Upper lobe of right lung (tissue), 1 donor: ENCODE measurements around the gene KLHL41. TPM values are rescaled to one million over a fixed set of nuclear protein-coding genes. Genes with fewer than 3 reads are reported as not detected.
"Not testable (repeated sequence)": the region's sequence is repeated elsewhere in the genome, so short reads cannot be mapped to it uniquely, and the experiment has no call there.

Experiments used
- ATAC-seq: fragments of 200-7000 bp; cut with Tn5 transposase; one replicate; pipeline ENCODE4 v1.9.1; 2020; ENCODE audit warnings: mild to moderate bottlenecking, moderate library complexity
- DNase-seq: peaks from one replicate; pipeline ENCODE4 v3.0.0-alpha.2; 2020
- H3K27ac ChIP-seq: fragments of 200-600 bp; one replicate; pipeline ENCODE4 v1.8.0; 2022
- H3K27me3 ChIP-seq: fragments of 200-600 bp; one replicate; pipeline ENCODE4 v1.8.0; 2022; ENCODE audit warnings: mild to moderate bottlenecking
- H3K36me3 ChIP-seq: fragments of 200-600 bp; one replicate; pipeline ENCODE4 v1.8.0; 2022
- H3K4me1 ChIP-seq: fragments of 200-600 bp; one replicate; pipeline ENCODE4 v1.8.0; 2022
- H3K4me3 ChIP-seq: fragments of 200-600 bp; one replicate; pipeline ENCODE4 v1.8.0; 2022; ENCODE audit warnings: mild to moderate bottlenecking
- H3K9me3 ChIP-seq: fragments of 200-600 bp; one replicate; pipeline ENCODE4 v1.8.0; 2022
- intact Hi-C: fragments of 100-400 bp; cut with DNase I; formaldehyde crosslinking; loops from one replicate; pipeline ENCODE4 v1.11.0; 2022
- total RNA-seq: library from RNA; stranded (reverse); fragmentation: NEBNext Ultra II Directional; extraction: Animal tissue kit (Norgen Biotek cat#: 25700); gene quantifications from one replicate; pipeline ENCODE4 v1.2.1, GENCODE V29; 2021
- TF ChIP-seq, protein P1 (sequence below): fragments of 200-600 bp; IDR thresholded peaks from one replicate; pipeline ENCODE4 v1.8.0; 2022; ENCODE audit warnings: antibody characterized with exemption
- donor health status: DM: no; HTN: yes; CAD: no; lungs with severe emphysema.

KLHL41 gene
- total RNA-seq, 1 donor from 2014 or later, result 0.61 TPM

DNA sequence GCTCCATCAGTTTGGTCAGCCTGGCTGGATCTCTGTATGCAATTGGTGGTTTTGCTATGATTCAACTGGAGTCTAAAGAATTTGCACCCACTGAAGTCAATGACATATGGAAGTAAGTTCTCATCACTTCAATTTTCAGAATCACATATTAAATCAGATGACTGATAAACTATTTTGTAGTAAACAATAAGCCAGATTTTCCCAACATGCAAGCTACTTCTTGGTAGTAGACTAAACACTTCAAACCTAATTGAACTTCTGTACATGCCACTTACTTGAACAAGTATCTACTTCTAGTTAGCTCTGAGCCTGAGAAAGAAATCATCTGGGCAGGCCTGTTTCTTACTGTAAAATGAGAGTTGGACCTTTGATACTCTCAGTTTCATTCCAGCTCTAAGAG is 11.4 kb downstream of the KLHL41 start:
- Histone ChIP-seq H3K27me3 (no peaks in the 10 kb centered on the region), H3K36me3 (peaks cover 4% of the 10 kb centered on the region), H3K27ac (no peak overlapping the region), H3K4me3 (no peak overlapping the region), H3K9me3 (no peaks in the 10 kb centered on the region), H3K4me1 (no peaks in the 10 kb centered on the region)
- TF ChIP-seq, protein P1, sequence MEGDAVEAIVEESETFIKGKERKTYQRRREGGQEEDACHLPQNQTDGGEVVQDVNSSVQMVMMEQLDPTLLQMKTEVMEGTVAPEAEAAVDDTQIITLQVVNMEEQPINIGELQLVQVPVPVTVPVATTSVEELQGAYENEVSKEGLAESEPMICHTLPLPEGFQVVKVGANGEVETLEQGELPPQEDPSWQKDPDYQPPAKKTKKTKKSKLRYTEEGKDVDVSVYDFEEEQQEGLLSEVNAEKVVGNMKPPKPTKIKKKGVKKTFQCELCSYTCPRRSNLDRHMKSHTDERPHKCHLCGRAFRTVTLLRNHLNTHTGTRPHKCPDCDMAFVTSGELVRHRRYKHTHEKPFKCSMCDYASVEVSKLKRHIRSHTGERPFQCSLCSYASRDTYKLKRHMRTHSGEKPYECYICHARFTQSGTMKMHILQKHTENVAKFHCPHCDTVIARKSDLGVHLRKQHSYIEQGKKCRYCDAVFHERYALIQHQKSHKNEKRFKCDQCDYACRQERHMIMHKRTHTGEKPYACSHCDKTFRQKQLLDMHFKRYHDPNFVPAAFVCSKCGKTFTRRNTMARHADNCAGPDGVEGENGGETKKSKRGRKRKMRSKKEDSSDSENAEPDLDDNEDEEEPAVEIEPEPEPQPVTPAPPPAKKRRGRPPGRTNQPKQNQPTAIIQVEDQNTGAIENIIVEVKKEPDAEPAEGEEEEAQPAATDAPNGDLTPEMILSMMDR, result no peak
- intact Hi-C loops, result no loop called here
- DNase-seq (no peak), ATAC-seq (no peak)

DNA sequence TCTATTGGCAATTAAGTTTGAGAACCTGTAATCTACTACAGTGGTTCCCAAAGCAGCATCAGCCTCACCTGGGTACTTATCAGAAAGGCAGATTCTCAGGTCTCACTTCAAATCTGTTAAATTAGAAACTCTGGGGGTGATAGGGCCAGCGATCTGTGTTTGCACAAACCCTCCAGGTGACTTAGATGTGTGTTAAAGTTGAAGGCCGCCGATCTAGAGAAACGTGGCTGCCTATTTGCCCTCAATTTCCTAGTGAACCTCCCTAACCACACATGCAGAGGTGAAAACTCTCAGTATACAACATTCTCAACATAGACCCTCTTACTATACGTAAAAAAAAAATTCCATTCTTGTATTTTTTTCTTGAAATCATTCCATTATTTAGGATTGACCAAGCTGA is 14.2 kb downstream of the KLHL41 start:
- no peak for ATAC-seq
- intact Hi-C loops, result no loop called here
- Histone ChIP-seq H3K27me3 (no peaks in the 10 kb centered on the region), H3K36me3 (peaks cover 4% of the 10 kb centered on the region), H3K4me1 (no peaks in the 10 kb centered on the region), H3K27ac (no peak overlapping the region), H3K9me3 (no peaks in the 10 kb centered on the region), H3K4me3 (no peak overlapping the region)
- no peak for DNase-seq
- TF ChIP-seq, protein P1, result no peak

DNA sequence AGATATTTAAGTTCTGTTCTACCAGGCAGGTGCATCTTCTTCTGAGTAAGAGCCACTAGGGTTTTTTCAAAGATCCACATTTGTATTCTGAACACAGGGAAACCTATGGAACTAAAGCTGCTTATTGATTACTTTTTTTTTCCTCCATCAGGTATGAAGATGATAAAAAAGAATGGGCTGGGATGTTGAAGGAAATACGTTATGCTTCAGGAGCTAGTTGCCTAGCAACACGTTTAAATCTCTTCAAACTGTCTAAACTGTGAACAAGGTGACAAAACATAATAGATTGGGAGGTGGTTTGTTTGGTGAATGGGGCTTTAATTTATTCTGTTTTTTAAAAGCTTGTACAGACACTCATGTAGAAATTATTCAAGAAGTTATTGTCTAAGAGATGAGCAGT is 15.9 kb downstream of the KLHL41 start:
- no peaks in the 10 kb centered on the region for H3K9me3 ChIP-seq

DNA sequence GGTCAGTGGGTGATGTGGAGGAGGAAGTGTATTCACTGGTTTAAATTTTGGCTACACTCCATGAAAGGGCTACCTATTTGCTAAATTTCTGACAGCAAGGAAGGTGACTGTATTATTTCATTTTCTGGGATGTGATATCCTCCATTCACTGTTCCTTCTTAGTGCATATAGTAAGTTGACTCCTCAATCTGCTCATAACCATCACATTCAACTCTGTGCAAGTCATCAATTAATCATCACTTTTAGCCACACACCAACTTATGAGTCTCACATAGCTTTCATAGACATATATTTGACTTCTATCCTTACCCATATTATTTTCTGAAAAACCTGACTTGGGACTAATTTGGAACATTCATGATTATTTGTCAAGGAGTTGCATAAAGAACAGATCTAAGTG is 16.9 kb downstream of the KLHL41 start:
- TF ChIP-seq, protein P1, result no peak
- no peak overlapping the region for H3K27ac ChIP-seq
- no peak overlapping the region for H3K4me3 ChIP-seq
- peaks cover 29% of the 10 kb centered on the region for H3K36me3 ChIP-seq
- no peaks in the 10 kb centered on the region for H3K4me1 ChIP-seq
- DNase-seq, result no peak
- H3K27me3 ChIP-seq, result no peaks in the 10 kb centered on the region
- intact Hi-C loops, result no loop called here
- H3K9me3 ChIP-seq, result no peaks in the 10 kb centered on the region
- no peak for ATAC-seq

More for the DNA sequence above, 15.9 kb downstream of the KLHL41 start:
- TF ChIP-seq, protein P1, result no peak
- no peaks in the 10 kb centered on the region for H3K27me3 ChIP-seq
- no peak for ATAC-seq
- no peak for DNase-seq
- no peak overlapping the region for H3K4me3 ChIP-seq
- no peak overlapping the region for H3K27ac ChIP-seq
- peaks cover 21% of the 10 kb centered on the region for H3K36me3 ChIP-seq
- H3K4me1 ChIP-seq, result no peaks in the 10 kb centered on the region
- intact Hi-C loops, result no loop called here

DNA sequence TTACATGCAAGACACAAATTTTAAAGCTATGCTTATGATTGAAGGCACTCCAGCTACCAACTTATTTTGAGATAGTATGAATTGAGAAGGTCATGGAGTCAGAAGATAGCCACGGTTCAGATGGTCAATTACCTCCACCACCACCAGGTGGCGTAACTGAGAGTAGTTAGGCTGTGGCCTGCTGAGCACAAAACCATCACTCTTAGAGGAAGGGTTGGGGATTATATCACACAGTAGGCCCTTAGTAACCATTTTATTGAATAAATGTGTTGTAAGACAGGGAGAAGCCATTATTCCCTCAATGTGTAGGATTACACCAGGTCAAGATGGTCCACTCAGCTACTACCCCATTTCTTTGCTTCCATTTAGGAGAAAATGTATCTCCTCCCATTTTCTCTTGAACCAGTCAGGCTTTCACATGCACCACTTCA is 18.8 kb downstream of the KLHL41 start:
- H3K36me3 ChIP-seq, result peaks cover 35% of the 10 kb centered on the region
- TF ChIP-seq, protein P1, result peak; percentile 91
- H3K9me3 ChIP-seq, result no peaks in the 10 kb centered on the region
- ATAC-seq (peak; percentile 97), DNase-seq (no peak)
- H3K4me1 ChIP-seq, result no peaks in the 10 kb centered on the region
- H3K27me3 ChIP-seq, result no peaks in the 10 kb centered on the region
- intact Hi-C loops, result no loop called here
- H3K27ac ChIP-seq, result no peak overlapping the region
- H3K4me3 ChIP-seq, result no peak overlapping the region

DNA sequence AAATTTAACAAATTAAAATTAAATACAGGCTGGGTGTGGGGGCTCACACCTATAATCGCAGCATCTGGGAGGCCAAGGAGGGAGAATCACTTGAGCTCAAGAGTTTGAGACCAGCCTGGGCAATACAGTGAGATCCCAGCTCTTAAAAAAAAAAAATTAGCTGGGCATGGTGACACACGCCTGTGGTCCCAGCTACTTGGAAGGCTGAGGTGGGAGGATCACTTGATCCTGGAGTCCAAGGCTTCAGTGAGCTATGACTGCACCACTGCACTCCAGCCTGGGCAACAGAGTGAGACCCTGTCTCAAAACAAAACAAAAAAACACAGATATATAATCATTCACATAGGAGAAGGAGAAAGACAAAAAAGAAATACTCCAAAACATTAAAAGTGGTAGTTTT is 30.0 kb downstream of the KLHL41 start:
- H3K27ac ChIP-seq, DNase-seq, H3K4me3 ChIP-seq, ATAC-seq, intact Hi-C loops, H3K27me3 ChIP-seq, H3K4me1 ChIP-seq, H3K9me3 ChIP-seq: not testable (repeated sequence)
- peaks cover 19% of the 10 kb centered on the region for H3K36me3 ChIP-seq
